Thyroid gland (tissue), 4 donors: ENCODE measurements around the gene TMC8. TPM values are rescaled to one million over a fixed set of nuclear protein-coding genes. Genes with fewer than 3 reads are reported as not detected.

Experiments
- DNase-seq, 2 donors: peaks; one replicate each; pipeline ENCODE4 v3.0.0-alpha.2; 2019
- H3K27ac ChIP-seq, 3 donors: fragments of 200-600 bp; sonication (generic); 1 replicate in 2 of 3; 2 replicates in 1 of 3; pipeline ENCODE4 v1.5.1; 2016 to 2019; ENCODE audit warnings: mild to moderate bottlenecking in 1 of 3, moderate library complexity in 1 of 3
- H3K27me3 ChIP-seq: fragments of 200-600 bp; sonication (generic); one replicate; pipeline ENCODE4 v1.5.1; 2019
- H3K36me3 ChIP-seq, 2 donors: fragments of 200-600 bp; sonication (generic); one replicate each; pipeline ENCODE4 v1.5.1; 2016 to 2019
- H3K4me1 ChIP-seq, 2 donors: fragments of 200-600 bp; sonication (generic); one replicate each; pipeline ENCODE4 v1.5.1; 2017 to 2019
- H3K4me3 ChIP-seq, 3 donors: fragments of 200-600 bp; sonication (generic); replicated peaks in 1 of 3; 1 replicate in 2 of 3; 2 replicates in 1 of 3; pipeline ENCODE4 v1.5.1; 2016; ENCODE audit warnings: mild to moderate bottlenecking in 1 of 3
- H3K9me3 ChIP-seq: fragments of 200-600 bp; sonication (generic); one replicate; pipeline ENCODE4 v1.5.1; 2017
- POLR2A ChIP-seq, 2 donors: fragments of 450-650 bp; IDR thresholded peaks; one replicate each; pipeline ENCODE4 v1.6.1; 2017; ENCODE audit warnings: antibody characterized with exemption in 2 of 2, mild to moderate bottlenecking in 2 of 2, moderate library complexity in 1 of 2
- WGBS, 2 donors: methylation state at CpG; one replicate each; pipeline ENCODE4 v1.1.5; 2017; 5-methylcytosine and 5-hydroxymethylcytosine counted together
- intact Hi-C: fragments of 100-400 bp; cut with DNase I; formaldehyde crosslinking; loops from one replicate; pipeline ENCODE4 v1.15.1; 2023
- total RNA-seq, 4 donors: library from RNA; depleted of rRNA; stranded (reverse); fragments of >200 nt; gene quantifications; one replicate each; pipeline ENCODE4 v1.2.3, GENCODE V29; 2016
- TF ChIP-seq, protein P1 (sequence below), 6 experiments: fragments of 200-600 bp in 3 of 6; fragments of 450-650 bp in 3 of 6; sonication (generic) in 3 of 6; IDR thresholded peaks; one replicate each; pipeline ENCODE4 v1.5.1; 2016 to 2019; ENCODE audit warnings: antibody characterized with exemption in 6 of 6, mild to moderate bottlenecking in 2 of 6, inconsistent platforms in 1 of 6, moderate library complexity in 1 of 6

Gene TMC8
- total RNA-seq, 4 donors from 2014 or later: 1.4 to 4.7 (median 1.9) TPM

GRCh38 chr17:78105551-78105950 is 25.0 kb upstream of the TMC8 start:
- peaks cover 8 to 24% of the 10 kb centered on the region in 2 donors for H3K36me3 ChIP-seq
- H3K27me3 ChIP-seq: no peaks in the 10 kb centered on the region
- TF ChIP-seq, protein P1, sequence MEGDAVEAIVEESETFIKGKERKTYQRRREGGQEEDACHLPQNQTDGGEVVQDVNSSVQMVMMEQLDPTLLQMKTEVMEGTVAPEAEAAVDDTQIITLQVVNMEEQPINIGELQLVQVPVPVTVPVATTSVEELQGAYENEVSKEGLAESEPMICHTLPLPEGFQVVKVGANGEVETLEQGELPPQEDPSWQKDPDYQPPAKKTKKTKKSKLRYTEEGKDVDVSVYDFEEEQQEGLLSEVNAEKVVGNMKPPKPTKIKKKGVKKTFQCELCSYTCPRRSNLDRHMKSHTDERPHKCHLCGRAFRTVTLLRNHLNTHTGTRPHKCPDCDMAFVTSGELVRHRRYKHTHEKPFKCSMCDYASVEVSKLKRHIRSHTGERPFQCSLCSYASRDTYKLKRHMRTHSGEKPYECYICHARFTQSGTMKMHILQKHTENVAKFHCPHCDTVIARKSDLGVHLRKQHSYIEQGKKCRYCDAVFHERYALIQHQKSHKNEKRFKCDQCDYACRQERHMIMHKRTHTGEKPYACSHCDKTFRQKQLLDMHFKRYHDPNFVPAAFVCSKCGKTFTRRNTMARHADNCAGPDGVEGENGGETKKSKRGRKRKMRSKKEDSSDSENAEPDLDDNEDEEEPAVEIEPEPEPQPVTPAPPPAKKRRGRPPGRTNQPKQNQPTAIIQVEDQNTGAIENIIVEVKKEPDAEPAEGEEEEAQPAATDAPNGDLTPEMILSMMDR (IDR thresholded peaks at IDR 0.05): no peak
- TF ChIP-seq POLR2A (IDR thresholded peaks at IDR 0.05): no peak
- WGBS, 2 donors: 76 to 81% methylated on average over 13 of the region's 13 CpGs
- no peaks in the 10 kb centered on the region for H3K9me3 ChIP-seq
- no peak for DNase-seq
- no peaks in the 10 kb centered on the region for H3K4me1 ChIP-seq
- H3K4me3 ChIP-seq: no peak overlapping the region
- intact Hi-C loops: no loop called here
- no peak overlapping the region for H3K27ac ChIP-seq

DNA sequence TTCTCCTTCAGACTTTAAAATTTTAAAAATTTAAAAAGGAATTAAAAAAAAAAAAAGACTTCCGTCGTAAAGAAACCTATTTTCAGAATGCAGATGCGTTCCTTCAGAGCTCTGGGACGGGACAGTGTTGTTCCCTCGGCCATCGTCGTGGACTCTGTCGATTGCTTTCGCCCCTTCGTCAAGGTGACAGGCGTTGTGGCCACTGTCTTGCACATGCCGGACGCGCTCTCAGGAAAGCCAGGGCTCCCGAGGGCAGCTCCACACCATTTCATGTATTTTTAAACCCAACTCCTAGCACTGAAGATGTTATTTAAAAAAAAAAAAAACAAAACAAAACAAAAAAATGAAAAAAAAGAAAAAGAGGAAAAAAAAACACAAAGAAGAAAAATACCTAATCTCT is 24.4 kb upstream of the TMC8 start:
- Histone ChIP-seq H3K27me3 (no peaks in the 10 kb centered on the region), H3K9me3 (no peaks in the 10 kb centered on the region), H3K36me3 (peaks cover 8 to 24% of the 10 kb centered on the region in 2 donors), H3K27ac (no peak overlapping the region), H3K4me3 (no peak overlapping the region), H3K4me1 (no peaks in the 10 kb centered on the region)
- DNase-seq: no peak
- intact Hi-C loops: no loop called here
- 90% methylated on average over 15 of the region's 15 CpGs for WGBS, 2 donors
- TF ChIP-seq POLR2A (IDR thresholded peaks at IDR 0.05): no peak
- TF ChIP-seq, protein P1 (IDR thresholded peaks at IDR 0.05): no peak

DNA sequence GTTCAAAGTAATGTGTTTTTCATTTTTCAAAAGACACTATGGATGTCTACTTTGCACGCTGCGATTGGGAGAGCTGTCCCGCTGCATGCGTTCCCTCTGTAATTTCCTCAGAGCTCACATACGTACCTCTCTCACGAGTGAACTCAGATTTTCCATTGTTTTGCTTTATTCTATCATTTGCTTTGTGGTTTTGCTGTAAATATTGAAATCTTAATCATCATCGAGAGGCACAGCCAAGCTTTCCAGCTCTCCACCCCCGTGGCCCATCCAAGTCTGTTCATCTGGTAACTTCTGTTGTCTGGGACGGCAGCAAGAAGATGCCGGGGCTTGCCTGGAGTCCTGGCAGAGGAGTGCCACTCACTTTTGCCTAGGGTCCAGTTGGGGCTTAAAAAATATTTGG is 23.1 kb upstream of the TMC8 start:
- DNase-seq: no peak
- Histone ChIP-seq H3K4me3 (no peak overlapping the region), H3K27ac (no peak overlapping the region), H3K9me3 (no peaks in the 10 kb centered on the region), H3K36me3 (peaks cover 8 to 23% of the 10 kb centered on the region in 2 donors), H3K4me1 (peaks cover 0 to 2% of the 10 kb centered on the region in 2 donors), H3K27me3 (no peaks in the 10 kb centered on the region)
- TF ChIP-seq, protein P1 (IDR thresholded peaks at IDR 0.05): no peak
- TF ChIP-seq POLR2A (IDR thresholded peaks at IDR 0.05): no peak
- 81 to 85% methylated on average over 10 of the region's 10 CpGs for WGBS, 2 donors
- intact Hi-C loops: no loop called here

- no peaks in the 10 kb centered on the region for H3K9me3 ChIP-seq
- no peak overlapping the region for H3K27ac ChIP-seq
- WGBS, 2 donors: 92 to 93% methylated on average over 20 to 21 of the region's 21 CpGs
- H3K36me3 ChIP-seq: peaks cover 8 to 16% of the 10 kb centered on the region in 2 donors
- intact Hi-C loops: no loop called here
- no peaks in the 10 kb centered on the region for H3K27me3 ChIP-seq
- H3K4me1 ChIP-seq: peaks cover 0 to 8% of the 10 kb centered on the region in 2 donors
- H3K4me3 ChIP-seq: no peak overlapping the region
- TF ChIP-seq, protein P1 (IDR thresholded peaks at IDR 0.05): no peak
- no peak for TF ChIP-seq POLR2A (IDR thresholded peaks at IDR 0.05)
- no peak for DNase-seq
These were observed 22.4 kb upstream of the TMC8 start for GRCh38 chr17:78107976-78108725.

- intact Hi-C loops: no loop called here
- DNase-seq: no peak
- peaks cover under 1 to 11% of the 10 kb centered on the region in 2 donors for H3K4me1 ChIP-seq
- WGBS, 2 donors: 85 to 86% methylated on average over 18 of the region's 18 CpGs
- peaks cover 8% of the 10 kb centered on the region in 2 donors for H3K36me3 ChIP-seq
- H3K9me3 ChIP-seq: no peaks in the 10 kb centered on the region
- H3K27ac ChIP-seq: no peak overlapping the region
- no peak overlapping the region for H3K4me3 ChIP-seq
- H3K27me3 ChIP-seq: no peaks in the 10 kb centered on the region
- TF ChIP-seq, protein P1 (IDR thresholded peaks at IDR 0.05): no peak
- no peak for TF ChIP-seq POLR2A (IDR thresholded peaks at IDR 0.05)
These were observed 21.7 kb upstream of the TMC8 start for GRCh38 chr17:78108726-78109488.
